C4-2B (cell line): ENCODE measurements around the gene LRRTM1.

Source experiments
- ZFX ChIP-seq: fragments of 450-650 bp; IDR thresholded peaks from 2 replicates; pipeline ENCODE4 v1.6.1; 2017
- TF ChIP-seq, protein P1 (sequence below): fragments of 450-650 bp; conservative IDR thresholded peaks from 2 replicates; pipeline ENCODE4 v1.5.1; 2017; ENCODE audit warnings: mild to moderate bottlenecking

DNA sequence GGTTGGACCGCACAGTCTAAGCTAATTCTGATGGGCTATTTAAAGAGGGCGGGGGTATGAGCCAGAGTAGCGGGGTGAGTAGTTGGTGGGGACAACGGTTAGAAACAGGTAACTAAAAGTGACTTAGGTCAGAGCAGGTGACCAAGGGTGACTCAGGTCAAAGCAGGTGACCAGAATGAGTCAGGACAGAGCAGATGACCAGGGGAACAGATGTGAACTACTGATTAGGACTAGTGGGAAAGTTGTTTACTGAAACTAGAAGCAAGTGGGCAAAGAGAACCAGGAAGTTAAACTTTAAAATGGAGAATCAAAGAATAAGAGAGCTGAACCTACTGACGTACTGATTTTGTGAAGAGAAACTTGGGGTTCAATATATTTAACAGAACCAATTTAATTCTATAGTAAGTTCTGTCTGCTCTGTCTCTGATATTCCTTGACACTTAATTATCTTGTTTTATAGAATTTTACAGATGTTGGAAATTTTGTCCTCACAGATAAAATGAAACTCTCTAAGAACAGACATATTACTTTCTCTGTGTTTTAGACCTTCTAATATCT, 7.8 kb upstream of the LRRTM1 start:
- TF ChIP-seq, protein P1, sequence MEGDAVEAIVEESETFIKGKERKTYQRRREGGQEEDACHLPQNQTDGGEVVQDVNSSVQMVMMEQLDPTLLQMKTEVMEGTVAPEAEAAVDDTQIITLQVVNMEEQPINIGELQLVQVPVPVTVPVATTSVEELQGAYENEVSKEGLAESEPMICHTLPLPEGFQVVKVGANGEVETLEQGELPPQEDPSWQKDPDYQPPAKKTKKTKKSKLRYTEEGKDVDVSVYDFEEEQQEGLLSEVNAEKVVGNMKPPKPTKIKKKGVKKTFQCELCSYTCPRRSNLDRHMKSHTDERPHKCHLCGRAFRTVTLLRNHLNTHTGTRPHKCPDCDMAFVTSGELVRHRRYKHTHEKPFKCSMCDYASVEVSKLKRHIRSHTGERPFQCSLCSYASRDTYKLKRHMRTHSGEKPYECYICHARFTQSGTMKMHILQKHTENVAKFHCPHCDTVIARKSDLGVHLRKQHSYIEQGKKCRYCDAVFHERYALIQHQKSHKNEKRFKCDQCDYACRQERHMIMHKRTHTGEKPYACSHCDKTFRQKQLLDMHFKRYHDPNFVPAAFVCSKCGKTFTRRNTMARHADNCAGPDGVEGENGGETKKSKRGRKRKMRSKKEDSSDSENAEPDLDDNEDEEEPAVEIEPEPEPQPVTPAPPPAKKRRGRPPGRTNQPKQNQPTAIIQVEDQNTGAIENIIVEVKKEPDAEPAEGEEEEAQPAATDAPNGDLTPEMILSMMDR = no peak
- TF ChIP-seq ZFX = no peak
